NB4 (cell line): ENCODE results near the gene PSD4.

Source experiments
- DNase-seq: peaks from one replicate; pipeline ENCODE4 v3.0.0; 2010; ENCODE audit warnings: low read depth
- H3K4me3 ChIP-seq: one replicate; pipeline ENCODE4 v1.5.1; 2011; ENCODE audit warnings: mild to moderate bottlenecking, low read depth, low read length, moderate library complexity
- CTCF ChIP-seq: IDR thresholded peaks from one replicate; pipeline ENCODE4 v1.5.1; 2012; ENCODE audit warnings: low read depth, low read length
- MAX ChIP-seq: IDR thresholded peaks from 2 replicates; pipeline ENCODE4 v1.6.1; 2011; ENCODE audit warnings: low read depth, low read length
- MYC ChIP-seq: IDR thresholded peaks from 2 replicates; pipeline ENCODE4 v1.6.1; 2011; ENCODE audit warnings: low read depth, low read length
- POLR2A ChIP-seq: IDR thresholded peaks from 2 replicates; pipeline ENCODE4 v1.6.1; 2011; ENCODE audit warnings: mild to moderate bottlenecking; ENCODE audit not compliant: insufficient read length; ENCODE audit errors: extremely low read depth

The PSD4 gene

GRCh38 chr2:113169586-113169985 is 4.2 kb upstream of the PSD4 start:
- no peak for DNase-seq
- no peak overlapping the region for H3K4me3 ChIP-seq
- TF ChIP-seq CTCF (no peak), MYC (no peak), POLR2A (no peak), MAX (no peak)

GRCh38 chr2:113171334-113172075 is 2.3 kb upstream of the PSD4 start:
- TF ChIP-seq POLR2A = no peak
- no peak for TF ChIP-seq MYC
- TF ChIP-seq MAX = no peak
- TF ChIP-seq CTCF = no peak
- no peak overlapping the region for H3K4me3 ChIP-seq
- DNase-seq = no peak

- peak; percentile 39 for DNase-seq
- H3K4me3 ChIP-seq = peak overlapping the region; percentile 85
- TF ChIP-seq MAX = no peak
- TF ChIP-seq POLR2A = no peak
- TF ChIP-seq CTCF = no peak
- TF ChIP-seq MYC = no peak
Measured at GRCh38 chr2:113172721-113173541, 840 bp upstream of the PSD4 start.

GRCh38 chr2:113174376-113174750 is 592 bp downstream of the PSD4 start:
- no peak for DNase-seq
- peak overlapping the region; percentile 85 for H3K4me3 ChIP-seq
- no peak for TF ChIP-seq POLR2A
- TF ChIP-seq CTCF = peak; percentile 23
- no peak for TF ChIP-seq MAX
- no peak; the same call in 1 of the 2 replicates for TF ChIP-seq MYC

- peak; percentile 74 for DNase-seq
- peak overlapping the region; percentile 85 for H3K4me3 ChIP-seq
- TF ChIP-seq POLR2A = peak; percentile 5
- no peak for TF ChIP-seq MAX
Measured at GRCh38 chr2:113175042-113175628, 1.4 kb downstream of the PSD4 start.
